Activated CD8-positive, alpha-beta memory T cell treated with anti-CD3 and anti-CD28 coated beads, Interleukin-2, amount 50 U/mL, for 1 hour (primary cell): ENCODE data around the gene NKTR.

Experiments used
- DNase-seq: peaks from one replicate; pipeline ENCODE4 v3.0.0-alpha.2; 2020; ENCODE audit errors: extremely low read depth

The NKTR gene

DNA sequence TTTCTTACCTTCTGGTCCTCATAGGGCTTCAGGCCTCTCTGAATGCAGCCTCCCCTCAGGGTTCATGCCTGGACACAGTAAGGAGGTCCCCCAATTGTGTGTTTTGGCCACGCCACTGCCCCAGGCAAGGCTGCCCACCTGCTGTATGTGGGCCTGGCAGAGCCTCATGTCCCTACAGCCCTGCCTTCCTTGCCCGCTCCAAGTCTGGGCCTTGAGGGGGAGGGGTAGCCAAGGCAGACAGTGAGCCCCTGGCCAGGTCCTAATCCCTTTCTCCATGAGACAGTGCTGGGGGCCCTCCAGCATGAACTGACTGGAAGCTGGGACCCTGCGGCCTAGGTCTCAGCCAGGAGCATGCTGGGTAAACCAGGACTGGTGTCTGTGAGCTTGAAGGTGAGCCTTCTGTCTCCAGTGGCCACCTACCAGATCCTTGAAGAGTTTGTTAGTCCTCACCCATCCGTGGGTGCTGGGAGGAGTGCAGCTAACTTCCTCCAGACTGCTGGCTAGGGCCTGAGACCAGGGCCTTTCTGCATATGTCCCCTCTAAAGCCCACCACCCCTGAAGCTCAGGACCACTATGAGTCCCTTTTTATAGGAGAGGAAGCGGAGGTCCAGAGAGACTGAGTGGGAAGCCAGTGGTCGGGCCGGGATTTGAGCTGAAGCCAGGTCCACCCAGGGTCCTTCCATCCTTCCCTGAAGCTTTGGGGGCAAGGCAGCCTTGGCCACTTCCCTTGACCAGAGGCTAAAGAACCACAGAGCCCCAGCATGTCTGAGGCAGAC lies 61.7 kb downstream of the NKTR start:
- DNase-seq: no peak

DNA sequence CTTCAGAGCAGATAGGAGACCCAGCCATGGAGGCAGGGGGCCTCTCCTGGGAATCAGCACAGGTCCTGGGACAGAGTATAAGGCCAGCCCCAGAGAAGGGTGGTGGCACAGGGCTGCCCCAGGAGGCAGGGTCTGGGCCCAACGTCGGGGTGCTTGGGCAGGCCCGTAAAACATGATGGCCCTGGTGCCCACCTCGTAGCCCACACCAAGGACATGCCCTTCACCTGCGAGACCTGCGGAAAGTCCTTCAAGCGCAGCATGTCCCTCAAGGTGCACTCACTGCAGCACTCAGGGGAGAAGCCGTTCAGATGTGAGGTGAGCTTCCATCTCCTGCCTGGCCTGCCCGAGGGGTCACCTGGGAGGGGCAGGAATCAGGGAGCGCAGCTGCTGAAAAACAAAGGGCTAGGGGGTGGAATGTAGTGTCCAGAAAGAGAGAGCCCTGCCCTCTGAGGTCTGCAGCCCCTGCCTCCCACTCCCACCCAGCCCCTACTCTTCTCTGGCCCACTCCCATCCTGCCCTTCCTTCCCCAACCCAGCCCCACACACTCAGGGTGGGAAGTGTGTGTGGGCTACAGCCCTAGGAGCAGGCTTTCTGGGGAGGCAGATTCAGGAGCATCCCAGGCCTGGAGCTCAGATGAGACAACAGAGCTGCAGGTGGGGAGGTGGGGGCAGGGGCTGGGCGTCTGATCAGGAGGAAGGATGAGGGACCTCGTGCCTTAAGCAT lies 62.5 kb downstream of the NKTR start:
- no peak for DNase-seq

- DNase-seq: no peak
These were observed 63.3 kb downstream of the NKTR start for GRCh38 chr3:42663581-42664437.

DNA sequence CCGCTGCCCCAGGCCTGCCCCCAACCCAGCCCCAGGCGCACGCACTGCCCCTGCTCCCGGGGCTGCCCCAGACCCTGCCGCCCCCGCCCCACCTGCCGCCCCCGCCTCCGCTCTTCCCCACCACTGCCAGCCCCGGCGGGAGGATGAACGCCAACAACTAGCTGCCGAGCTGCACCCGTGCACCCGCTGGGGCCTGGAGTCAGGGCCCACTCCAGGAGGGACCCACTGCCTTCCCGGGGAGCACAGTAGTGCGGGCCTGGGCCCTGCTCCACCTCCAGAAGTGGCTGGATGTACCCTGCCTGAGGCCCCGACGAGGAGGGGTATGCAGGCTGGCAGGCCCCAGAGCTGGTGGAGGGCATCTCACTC lies 63.9 kb downstream of the NKTR start:
- no peak for DNase-seq

DNA sequence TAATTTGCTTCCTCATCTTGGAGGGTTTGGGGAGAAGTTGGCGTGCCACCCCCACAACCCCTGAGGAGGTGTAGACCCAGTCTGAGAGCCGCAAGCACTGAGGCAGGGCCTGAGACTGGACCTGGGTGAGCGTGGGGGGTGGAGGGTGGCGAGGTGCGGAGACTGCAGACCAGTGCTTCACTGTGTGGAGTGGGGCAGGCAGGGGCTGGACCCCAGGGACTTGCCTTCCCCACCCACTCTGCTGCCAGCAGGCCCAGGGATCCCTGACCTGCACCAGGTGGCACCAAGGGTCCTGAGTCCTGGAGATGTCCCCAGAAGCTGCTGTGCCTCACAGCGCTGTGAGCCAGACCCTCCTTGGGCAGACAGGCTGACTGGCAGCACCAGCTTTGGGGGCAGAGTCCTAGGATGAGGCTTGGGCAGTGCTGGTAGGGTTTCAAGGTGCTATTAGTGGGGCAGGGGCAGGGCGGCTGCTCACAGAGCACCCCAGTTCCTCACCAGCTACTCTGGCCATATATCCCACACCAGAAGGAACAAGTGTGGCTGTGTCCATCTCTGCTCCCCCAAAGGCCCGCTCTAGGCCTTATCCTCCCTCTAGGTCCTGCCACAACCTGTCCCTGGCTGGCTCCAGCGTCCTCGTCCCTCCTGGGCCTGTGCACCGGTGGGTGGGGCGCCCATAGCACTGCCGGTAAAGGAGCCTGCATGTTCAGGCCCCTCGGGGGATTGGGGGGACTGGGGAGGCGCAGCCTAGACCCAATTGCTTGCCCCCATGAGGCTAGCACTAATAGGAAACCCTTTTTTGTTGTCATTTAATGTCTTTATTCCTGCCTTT lies 64.8 kb downstream of the NKTR start:
- DNase-seq: no peak

DNA sequence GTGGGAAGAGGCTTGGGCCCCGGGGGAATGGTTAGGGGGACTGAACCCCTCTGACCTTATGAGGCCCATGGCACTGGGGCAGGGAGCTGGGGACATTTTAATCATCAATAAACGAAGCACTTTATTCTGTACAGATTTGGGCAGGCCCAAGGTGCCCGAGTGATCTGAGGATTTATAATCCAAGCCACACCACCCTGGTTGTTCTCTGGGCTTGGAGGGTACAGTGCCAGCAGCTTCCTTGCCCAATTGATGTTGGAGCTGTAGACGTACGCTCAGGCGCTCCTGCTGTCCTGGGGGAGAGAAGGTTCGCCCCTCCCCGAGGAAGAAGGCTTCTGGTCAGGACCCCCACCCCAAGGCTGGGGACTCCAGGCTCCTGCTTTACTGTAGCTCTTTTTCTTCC lies 65.5 kb downstream of the NKTR start:
- DNase-seq: no peak

GRCh38 chr3:42666577-42666998 lies 66.1 kb downstream of the NKTR start:
- no peak for DNase-seq

GRCh38 chr3:42667096-42667522 lies 66.6 kb downstream of the NKTR start:
- DNase-seq: no peak

DNA sequence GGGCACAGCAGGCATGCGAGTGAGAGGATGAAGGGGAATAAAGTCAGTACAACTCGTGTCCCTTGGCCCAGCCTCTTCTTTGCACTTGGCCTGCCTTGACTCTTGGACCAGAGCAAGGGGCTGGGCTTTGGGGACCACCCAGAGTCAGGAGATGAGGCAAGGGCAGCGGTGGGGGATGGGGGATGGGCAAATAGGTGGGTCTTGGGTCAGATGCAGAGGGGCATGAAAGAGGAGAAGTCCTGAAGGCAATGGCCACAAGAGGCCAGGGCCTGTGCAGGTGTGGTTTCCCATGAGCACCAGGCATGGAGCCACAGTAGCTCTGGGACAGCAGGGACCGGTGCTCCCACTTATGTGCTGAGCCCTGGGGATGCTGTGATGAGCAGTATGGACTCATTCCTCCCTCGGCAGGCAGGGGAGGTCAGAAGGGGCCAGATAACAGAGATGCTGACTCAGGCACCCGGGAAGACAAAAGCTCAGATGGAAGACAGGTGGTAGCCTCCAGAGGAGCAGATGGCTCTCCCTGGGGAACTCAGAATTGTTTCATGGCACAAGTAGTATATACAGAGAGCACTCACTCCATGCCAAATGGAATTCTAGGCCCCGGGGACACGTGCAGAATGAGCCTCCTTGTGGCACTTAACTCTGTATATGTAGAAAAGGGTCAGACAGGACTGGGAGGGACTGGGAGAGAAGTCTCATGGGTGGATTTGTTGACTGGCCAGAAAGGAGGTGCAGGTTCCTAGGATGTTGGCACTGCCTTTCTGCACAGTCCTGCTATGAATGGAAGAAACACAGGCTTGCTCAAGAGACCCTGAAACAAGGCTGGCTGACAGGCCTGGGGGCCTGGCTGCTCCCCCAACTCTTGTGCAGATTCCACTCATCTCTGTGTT lies 67.3 kb downstream of the NKTR start:
- no peak for DNase-seq

- DNase-seq: no peak
These were observed 67.9 kb downstream of the NKTR start for GRCh38 chr3:42668413-42668760.

DNA sequence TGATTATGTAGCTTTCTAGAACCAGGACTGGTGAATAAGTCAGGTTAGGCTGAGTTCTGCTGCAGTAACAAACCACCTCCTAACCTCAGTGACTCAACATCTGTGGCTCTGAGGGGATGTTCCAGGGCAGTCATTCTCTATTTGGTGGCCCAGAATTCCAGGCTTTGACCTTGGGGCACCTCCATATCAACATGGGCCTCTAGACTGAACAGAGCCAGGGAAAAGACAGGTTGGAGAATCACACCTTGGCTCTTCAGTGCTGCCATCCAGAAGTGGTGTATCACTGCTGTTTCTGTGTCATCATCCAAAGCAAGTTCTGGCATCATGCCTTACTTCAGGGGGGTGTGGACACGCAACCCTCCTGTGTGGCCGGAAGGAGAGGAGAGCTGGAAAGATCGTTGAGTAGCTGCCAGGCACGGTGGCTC lies 68.3 kb downstream of the NKTR start:
- DNase-seq: no peak

DNA sequence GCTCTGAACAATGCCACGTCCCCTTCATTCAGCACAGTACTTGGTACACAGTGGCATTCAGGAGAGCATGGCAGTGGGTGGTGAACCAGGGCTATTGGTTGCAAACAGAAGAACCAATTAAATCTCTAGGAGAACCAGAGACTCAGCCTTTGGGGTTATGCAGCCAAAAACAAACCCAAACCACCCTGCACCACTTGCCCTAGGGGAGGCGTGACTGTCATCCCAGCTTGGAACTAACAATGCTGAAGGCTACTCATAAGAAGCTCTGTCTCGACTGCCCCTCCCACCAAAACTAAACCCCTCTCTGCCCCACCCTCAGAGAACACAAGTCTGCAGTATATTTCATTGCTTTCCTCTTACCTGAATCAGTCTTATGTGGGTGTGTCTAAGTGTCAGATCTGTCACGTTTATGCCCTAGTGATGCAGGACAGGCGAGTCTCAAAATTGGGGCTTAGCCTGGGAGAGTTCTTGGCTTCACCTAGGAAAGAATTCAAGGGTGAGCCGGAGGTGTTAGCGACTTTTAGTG lies 69.6 kb downstream of the NKTR start:
- no peak for DNase-seq

GRCh38 chr3:42670670-42671069 lies 70.2 kb downstream of the NKTR start:
- DNase-seq: no peak

DNA sequence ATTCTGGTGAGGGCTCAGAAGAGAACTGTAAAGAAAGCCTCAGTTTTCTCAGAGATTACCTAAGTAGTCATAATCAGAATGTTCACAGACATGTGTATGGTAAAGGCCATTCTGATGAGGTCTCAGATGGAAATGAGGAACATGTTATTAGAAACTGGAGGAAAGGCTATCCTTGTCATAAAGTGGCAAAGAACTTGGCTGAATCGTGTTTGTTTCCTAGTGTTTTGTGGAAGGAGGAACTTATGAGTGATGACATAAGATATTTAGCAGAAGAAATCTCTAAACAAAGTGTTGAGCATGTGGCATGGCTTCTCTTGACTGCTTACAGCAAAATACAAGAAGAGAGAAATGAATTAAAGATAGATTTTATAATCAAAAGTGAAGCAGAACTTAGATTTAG lies 72.0 kb downstream of the NKTR start:
- DNase-seq: no peak

GRCh38 chr3:42673082-42673481 lies 72.6 kb downstream of the NKTR start:
- no peak for DNase-seq

- no peak for DNase-seq
These were observed 73.7 kb downstream of the NKTR start for GRCh38 chr3:42674146-42674545.

DNA sequence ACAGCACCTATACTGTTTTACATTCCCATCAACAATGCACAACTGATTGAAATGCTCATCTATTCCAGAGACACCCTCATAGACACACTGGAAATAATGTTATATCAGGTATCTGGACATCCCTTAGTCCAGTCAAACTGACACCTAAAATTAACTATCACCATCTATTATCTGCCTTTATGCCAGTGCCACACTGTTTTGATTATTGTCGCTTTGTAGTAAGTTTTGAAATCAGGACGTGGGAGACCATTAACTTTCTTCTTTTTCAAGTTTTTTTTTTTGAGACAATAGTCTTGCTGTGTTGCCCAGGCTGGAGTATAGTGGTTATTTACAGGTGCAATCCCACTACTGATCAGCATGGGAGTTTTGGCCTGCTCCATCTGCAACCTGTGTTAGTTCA lies 75.4 kb downstream of the NKTR start:
- no peak for DNase-seq

GRCh38 chr3:42678447-42678846 lies 78.0 kb downstream of the NKTR start:
- DNase-seq: no peak

GRCh38 chr3:42680271-42680670 lies 79.8 kb downstream of the NKTR start:
- no peak for DNase-seq

GRCh38 chr3:42680806-42681205 lies 80.3 kb downstream of the NKTR start:
- no peak for DNase-seq
